Caco-2 (cell line): Measurements from ENCODE around the gene COA1. TPM values are rescaled to one million over a fixed set of nuclear protein-coding genes. Genes with fewer than 3 reads are reported as not detected.

Experiments
- BruUV-seq: library from RNA; stranded (reverse); fragments of 400-500 nt; replicated peaks from 2 replicates; lab custom pipeline; 2021; lab: Mats Ljungman, UMichigan
- CTCF ChIA-PET: fragments of 300-600 bp; sonication (Branson Sonifier 250); formaldehyde crosslinking; loops from one replicate; lab custom pipeline; 2022; ENCODE audit warnings: antibody characterized with exemption; lab: Charles Lee
- POLR2A ChIA-PET: fragments of 300-600 bp; sonication (Branson Sonifier 250); formaldehyde crosslinking; loops from one replicate; lab custom pipeline; 2022; ENCODE audit warnings: antibody characterized with exemption; lab: Charles Lee
- DNase-seq, 2 experiments: peaks; one replicate each; pipeline versions ENCODE4 v3.0.0 to v3.0.0-alpha.2; 2020 to 2022
- H3K27me3 ChIP-seq: replicated peaks from 2 replicates; pipeline ENCODE4 v1.6.0; 2011; ENCODE audit warnings: low read length; ENCODE audit not compliant: control insufficient read depth, insufficient read depth
- H3K36me3 ChIP-seq: 2 replicates; pipeline ENCODE4 v1.5.1; 2011; ENCODE audit warnings: low read length; ENCODE audit not compliant: control insufficient read depth, insufficient read depth
- H3K4me1 ChIP-seq: fragments of 250-450 bp; sonication (Bioruptor Pico); 2 replicates; pipeline ENCODE4 v1.5.1; 2020; ENCODE audit warnings: mild to moderate bottlenecking
- H3K4me3 ChIP-seq: 2 replicates; pipeline ENCODE4 v1.5.1; 2011; ENCODE audit warnings: low read depth, mild to moderate bottlenecking, control low read depth, low read length
- H3K9me3 ChIP-seq: fragments of 250-450 bp; sonication (Bioruptor Pico); 2 replicates; pipeline ENCODE4 v1.5.1; 2020; ENCODE audit warnings: mild to moderate bottlenecking, moderate library complexity
- H3K27ac Mint-ChIP-seq: one replicate; pipeline ENCODE4 v1.8.0; 2022; ENCODE audit warnings: mixed read lengths; ENCODE audit not compliant: unreplicated experiment
- H3K27me3 Mint-ChIP-seq: one replicate; pipeline ENCODE4 v1.8.0; 2022; ENCODE audit warnings: mixed read lengths; ENCODE audit not compliant: insufficient read depth, unreplicated experiment
- H3K36me3 Mint-ChIP-seq: one replicate; pipeline ENCODE4 v1.8.0; 2022; ENCODE audit warnings: mild to moderate bottlenecking, mixed read lengths; ENCODE audit not compliant: insufficient read depth, unreplicated experiment
- H3K4me1 Mint-ChIP-seq: one replicate; pipeline ENCODE4 v1.8.0; 2022; ENCODE audit warnings: low read depth, mixed read lengths; ENCODE audit not compliant: unreplicated experiment
- H3K4me3 Mint-ChIP-seq: one replicate; pipeline ENCODE4 v1.8.0; 2022; ENCODE audit warnings: mild to moderate bottlenecking, moderate library complexity, mixed read lengths; ENCODE audit not compliant: unreplicated experiment
- H3K9me3 Mint-ChIP-seq: one replicate; pipeline ENCODE4 v1.8.0; 2022; ENCODE audit warnings: mixed read lengths; ENCODE audit not compliant: unreplicated experiment
- intact Hi-C: fragments of 100-400 bp; cut with micrococcal nuclease; formaldehyde crosslinking; loops from one replicate; pipeline ENCODE4 v1.10.0; 2022; ENCODE audit not compliant: unreplicated experiment
- total RNA-seq: library from RNA; stranded (reverse); gene quantifications from 2 replicates; pipeline ENCODE4 v1.2.3, GENCODE V29; 2022
- TF ChIP-seq, protein P1 (sequence below), 2 experiments: fragments of 200-600 bp in 1 of 2; IDR thresholded peaks; 1 replicate in 1 of 2; 2 replicates in 1 of 2; pipeline versions ENCODE4 v1.5.1 to v1.8.0; 2011 to 2022; ENCODE audit warnings: antibody characterized with exemption in 1 of 2, control low read depth in 1 of 2, inconsistent platforms in 1 of 2, low read depth in 1 of 2, low read length in 1 of 2, mild to moderate bottlenecking in 1 of 2, moderate library complexity in 1 of 2; ENCODE audit not compliant: insufficient read depth in 1 of 2, severe bottlenecking in 1 of 2, unreplicated experiment in 1 of 2

COA1 gene
- total RNA-seq, 1 experiment from 2014 or later: 94.7 TPM

DNA sequence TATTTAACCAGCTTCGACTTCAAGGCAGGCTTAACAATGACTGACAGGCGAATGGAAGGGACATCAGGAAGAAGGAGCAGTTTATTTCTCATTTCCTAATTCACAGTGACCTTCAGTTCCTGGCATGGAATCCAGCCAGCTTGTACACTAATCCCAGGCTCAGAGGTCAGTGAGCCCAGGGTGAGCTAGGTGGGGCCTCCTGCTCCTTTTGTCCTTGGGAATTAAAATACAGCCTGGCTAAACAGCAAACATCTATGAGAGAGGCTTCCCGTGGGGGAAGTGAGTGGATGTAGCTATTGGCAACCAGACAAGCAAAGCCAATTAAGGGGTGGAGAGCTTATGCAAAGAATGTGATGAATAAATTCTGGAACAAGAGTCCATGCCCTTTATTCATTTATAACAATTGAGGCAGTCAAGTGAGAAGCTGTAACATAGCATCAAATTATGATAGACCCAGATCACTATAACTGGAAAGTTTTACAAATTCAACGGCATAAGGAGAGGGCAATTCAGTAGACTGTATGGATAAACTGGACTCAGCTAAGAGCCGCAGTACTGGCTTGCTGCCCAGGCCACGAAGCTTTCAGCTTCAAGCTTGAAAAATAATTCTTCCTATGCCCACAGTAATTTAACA is 89.3 kb downstream of the COA1 start:
- no peaks in the 10 kb centered on the region for H3K9me3 Mint-ChIP-seq
- peak in 1 of 2 experiments; percentile 26 for DNase-seq
- CTCF ChIA-PET: interaction anchor here (1.4 to 2.3 kb wide), 2 partner anchors 57 to 60 kb away, joined by 5 to 7 read pairs; partner anchors contain the start of gene STK17A
- peaks cover 71% of the 10 kb centered on the region for H3K36me3 Mint-ChIP-seq
- Histone ChIP-seq H3K27me3 (no peaks in the 10 kb centered on the region), H3K4me1 (no peaks in the 10 kb centered on the region), H3K4me3 (no peak overlapping the region), H3K36me3 (peaks cover 5% of the 10 kb centered on the region; the same call in 1 of the 2 replicates), H3K9me3 (no peaks in the 10 kb centered on the region)
- peak overlapping the region; percentile 29 for H3K27ac Mint-ChIP-seq
- POLR2A ChIA-PET: interaction anchor here (1.2 kb wide), 1 partner anchor 57 kb away, joined by 10 read pairs; the partner anchor contains the start of gene STK17A
- intact Hi-C loops: loop anchor here (10.0 kb wide), 1 partner anchor 195 kb away; no protein-coding TSS in a partner anchor
- H3K27me3 Mint-ChIP-seq: no peaks in the 10 kb centered on the region
- peaks cover 7% of the 10 kb centered on the region for H3K4me1 Mint-ChIP-seq
- BruUV-seq: no TSS peak
- TF ChIP-seq, protein P1, sequence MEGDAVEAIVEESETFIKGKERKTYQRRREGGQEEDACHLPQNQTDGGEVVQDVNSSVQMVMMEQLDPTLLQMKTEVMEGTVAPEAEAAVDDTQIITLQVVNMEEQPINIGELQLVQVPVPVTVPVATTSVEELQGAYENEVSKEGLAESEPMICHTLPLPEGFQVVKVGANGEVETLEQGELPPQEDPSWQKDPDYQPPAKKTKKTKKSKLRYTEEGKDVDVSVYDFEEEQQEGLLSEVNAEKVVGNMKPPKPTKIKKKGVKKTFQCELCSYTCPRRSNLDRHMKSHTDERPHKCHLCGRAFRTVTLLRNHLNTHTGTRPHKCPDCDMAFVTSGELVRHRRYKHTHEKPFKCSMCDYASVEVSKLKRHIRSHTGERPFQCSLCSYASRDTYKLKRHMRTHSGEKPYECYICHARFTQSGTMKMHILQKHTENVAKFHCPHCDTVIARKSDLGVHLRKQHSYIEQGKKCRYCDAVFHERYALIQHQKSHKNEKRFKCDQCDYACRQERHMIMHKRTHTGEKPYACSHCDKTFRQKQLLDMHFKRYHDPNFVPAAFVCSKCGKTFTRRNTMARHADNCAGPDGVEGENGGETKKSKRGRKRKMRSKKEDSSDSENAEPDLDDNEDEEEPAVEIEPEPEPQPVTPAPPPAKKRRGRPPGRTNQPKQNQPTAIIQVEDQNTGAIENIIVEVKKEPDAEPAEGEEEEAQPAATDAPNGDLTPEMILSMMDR (IDR thresholded peaks at IDR 0.05; ENCODE audit: insufficient read depth in 1 of 2, low read depth in 1 of 2, low read length in 1 of 2, severe bottlenecking in 1 of 2, unreplicated experiment in 1 of 2): no peak
- no peak overlapping the region for H3K4me3 Mint-ChIP-seq

DNA sequence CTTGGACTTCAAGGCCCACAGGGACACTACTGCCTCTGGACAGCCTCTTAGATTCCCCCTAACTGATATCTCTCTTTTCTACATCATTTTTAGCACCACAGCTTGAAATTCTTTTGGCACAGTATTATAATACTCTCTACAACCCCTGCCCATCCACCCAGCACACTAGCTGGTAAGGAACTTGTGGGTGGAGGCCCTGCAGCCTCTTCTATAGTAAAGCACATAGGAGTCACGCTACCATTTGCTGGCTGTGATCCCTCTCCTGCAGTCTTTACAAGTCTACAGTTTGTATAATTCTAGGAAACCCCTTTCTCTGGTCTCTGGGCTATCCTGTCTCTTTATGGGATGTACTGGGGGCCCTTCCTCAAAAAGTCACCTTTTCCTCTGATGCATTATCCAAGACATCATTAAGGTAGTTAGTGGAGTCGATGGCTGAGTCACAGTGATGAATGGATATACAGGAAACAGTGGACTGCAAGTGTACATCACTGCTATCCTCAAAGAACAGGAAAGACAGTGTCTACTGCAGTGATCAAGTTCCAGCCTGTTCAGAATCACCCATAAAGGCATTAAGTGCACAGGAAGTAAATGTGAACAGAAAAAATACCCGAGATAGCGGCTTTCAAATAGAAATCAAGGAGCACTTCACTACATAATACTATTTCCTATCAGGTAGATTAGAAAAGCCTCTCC is 92.1 kb downstream of the COA1 start:
- DNase-seq: no peak
- Mint-ChIP-seq H3K4me1 (peaks cover 7% of the 10 kb centered on the region), H3K27ac (no peak overlapping the region), H3K27me3 (no peaks in the 10 kb centered on the region), H3K9me3 (no peaks in the 10 kb centered on the region), H3K36me3 (peaks cover 83% of the 10 kb centered on the region), H3K4me3 (no peak overlapping the region)
- peaks cover 5% of the 10 kb centered on the region; the same call in 1 of the 2 replicates for H3K36me3 ChIP-seq
- ChIA-PET POLR2A (no interaction called here), CTCF (interaction anchor here (0.6 to 1.1 kb wide), 2 partner anchors 55 to 205 kb away, joined by 3 to 4 read pairs; partner anchors contain the start of gene STK17A)
- no peaks in the 10 kb centered on the region for H3K4me1 ChIP-seq
- BruUV-seq: no TSS peak
- TF ChIP-seq, protein P1 (IDR thresholded peaks at IDR 0.05; ENCODE audit: insufficient read depth in 1 of 2, low read depth in 1 of 2, low read length in 1 of 2, severe bottlenecking in 1 of 2, unreplicated experiment in 1 of 2): no peak
- intact Hi-C loops: no loop called here
- H3K9me3 ChIP-seq: no peaks in the 10 kb centered on the region
- H3K4me3 ChIP-seq: no peak overlapping the region
- no peaks in the 10 kb centered on the region for H3K27me3 ChIP-seq

DNA sequence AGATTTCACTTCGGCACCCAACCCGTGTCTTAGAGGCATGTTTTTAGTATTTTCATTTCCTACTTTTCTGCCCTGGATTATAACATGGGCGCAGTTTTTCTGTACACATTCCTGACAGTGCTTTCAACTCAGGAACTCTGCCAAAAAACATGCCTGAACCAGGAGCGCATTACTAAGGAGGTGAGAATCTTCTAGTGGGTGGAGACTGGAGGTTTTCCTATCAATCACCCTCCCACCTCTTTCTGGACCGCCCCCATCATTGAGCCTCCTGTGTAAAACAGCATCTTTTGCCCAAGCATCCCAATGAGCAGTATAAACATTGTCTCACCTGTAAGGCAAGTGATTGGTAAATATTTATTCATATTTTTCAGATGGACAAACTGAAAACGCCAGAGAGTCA is 93.2 kb downstream of the COA1 start:
- Mint-ChIP-seq H3K27ac (no peak overlapping the region), H3K4me1 (peaks cover 7% of the 10 kb centered on the region), H3K9me3 (no peaks in the 10 kb centered on the region), H3K36me3 (peaks cover 90% of the 10 kb centered on the region), H3K4me3 (no peak overlapping the region), H3K27me3 (no peaks in the 10 kb centered on the region)
- BruUV-seq: no TSS peak
- Histone ChIP-seq H3K4me3 (no peak overlapping the region), H3K9me3 (no peaks in the 10 kb centered on the region), H3K27me3 (no peaks in the 10 kb centered on the region), H3K36me3 (peaks cover 5% of the 10 kb centered on the region; the same call in 1 of the 2 replicates), H3K4me1 (no peaks in the 10 kb centered on the region)
- DNase-seq: peak in 1 of 2 experiments; percentile 28
- intact Hi-C loops: no loop called here
- TF ChIP-seq, protein P1 (IDR thresholded peaks at IDR 0.05; ENCODE audit: insufficient read depth in 1 of 2, low read depth in 1 of 2, low read length in 1 of 2, severe bottlenecking in 1 of 2, unreplicated experiment in 1 of 2): no peak
- POLR2A ChIA-PET: no interaction called here
- CTCF ChIA-PET: no interaction called here
